Fibroblast of skin of right biceps (primary cell): Measurements from ENCODE around the gene AANAT.

ENCODE experiments used
- DNase-seq: peaks from one replicate; pipeline ENCODE4 v3.0.0-alpha.2; 2013

AANAT gene

GRCh38 chr17:76469076-76469990, 1.9 kb downstream of the AANAT start:
- DNase-seq, result no peak

GRCh38 chr17:76469991-76470739, 2.8 kb downstream of the AANAT start:
- no peak for DNase-seq

GRCh38 chr17:76471498-76472257, 4.3 kb downstream of the AANAT start:
- DNase-seq, result no peak

- DNase-seq, result no peak
Observed at GRCh38 chr17:76472258-76472645, 4.8 kb downstream of the AANAT start.

- no peak for DNase-seq
Observed at GRCh38 chr17:76472726-76473125, 5.3 kb downstream of the AANAT start.

- no peak for DNase-seq
Observed at GRCh38 chr17:76473541-76473985, 6.2 kb downstream of the AANAT start.

- DNase-seq, result no peak
Observed at GRCh38 chr17:76474238-76474637, 6.8 kb downstream of the AANAT start.

GRCh38 chr17:76474894-76475293, 7.5 kb downstream of the AANAT start:
- DNase-seq, result no peak

- DNase-seq, result no peak
Observed at GRCh38 chr17:76475302-76475701, 7.9 kb downstream of the AANAT start.

GRCh38 chr17:76476736-76477135, 9.3 kb downstream of the AANAT start:
- no peak for DNase-seq

- DNase-seq, result no peak
Observed at GRCh38 chr17:76477576-76477975, 10.2 kb downstream of the AANAT start.

- DNase-seq, result no peak
Observed at GRCh38 chr17:76478097-76478496, 10.7 kb downstream of the AANAT start.

- DNase-seq, result no peak
Observed at GRCh38 chr17:76478730-76479514, 11.5 kb downstream of the AANAT start.

- DNase-seq, result no peak
Observed at GRCh38 chr17:76479515-76480060, 12.2 kb downstream of the AANAT start.

GRCh38 chr17:76480632-76481031, 13.2 kb downstream of the AANAT start:
- no peak for DNase-seq

GRCh38 chr17:76481071-76481655, 13.8 kb downstream of the AANAT start:
- DNase-seq, result no peak

GRCh38 chr17:76484228-76484725, 16.9 kb downstream of the AANAT start:
- DNase-seq, result no peak

- no peak for DNase-seq
Observed at GRCh38 chr17:76485569-76485968, 18.2 kb downstream of the AANAT start.

GRCh38 chr17:76487451-76488192, 20.2 kb downstream of the AANAT start:
- no peak for DNase-seq

- no peak for DNase-seq
Observed at GRCh38 chr17:76490112-76490710, 22.8 kb downstream of the AANAT start.
